UCSD-AML1 (cell line): ENCODE data around the gene FADS1.
A peak's percentile ranks its signal among the peaks of the same experiment; 100 is the strongest.

Experiments used
- DNase-seq: peaks from one replicate; lab custom pipeline; 2025; ENCODE audit not compliant: unreplicated experiment; lab: John Stamatoyannopoulos, UW

The FADS1 gene

DNA sequence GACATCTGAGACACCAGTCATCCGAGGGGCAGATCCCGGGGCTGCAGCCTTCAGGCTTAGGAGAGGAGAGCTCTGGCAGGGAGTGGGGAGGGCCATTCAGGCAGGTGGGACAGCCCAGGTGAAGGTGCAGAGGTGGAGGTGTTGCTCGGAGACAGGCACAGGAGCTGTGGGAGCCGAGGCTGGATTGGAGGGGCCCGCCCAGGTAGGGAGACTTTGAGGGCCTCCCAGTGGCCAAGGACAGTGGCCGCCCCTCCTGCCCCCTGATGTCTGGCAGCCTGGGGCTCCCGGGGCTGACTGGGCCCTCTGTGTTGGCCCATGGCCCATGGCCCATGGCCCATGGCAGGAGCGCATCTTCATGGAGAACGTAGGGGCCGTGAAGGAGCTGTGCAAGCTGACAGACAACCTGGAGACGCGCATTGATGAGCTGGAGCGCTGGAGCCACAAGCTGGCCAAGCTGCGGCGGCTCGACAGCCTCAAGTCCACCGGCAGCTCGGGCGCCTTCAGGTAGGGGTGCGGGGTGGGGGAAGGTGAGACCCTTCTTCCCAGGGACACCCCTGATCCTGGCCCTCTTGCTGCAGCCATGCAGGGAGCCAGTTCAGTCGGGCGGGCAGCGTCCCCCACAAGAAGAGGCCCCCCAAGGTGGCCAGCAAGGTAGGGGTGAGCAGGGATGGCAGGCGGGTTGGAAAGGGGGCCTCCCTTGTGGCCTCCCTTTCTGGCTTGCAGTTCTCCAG, 37.7 kb downstream of the FADS1 start:
- DNase-seq = no peak

DNA sequence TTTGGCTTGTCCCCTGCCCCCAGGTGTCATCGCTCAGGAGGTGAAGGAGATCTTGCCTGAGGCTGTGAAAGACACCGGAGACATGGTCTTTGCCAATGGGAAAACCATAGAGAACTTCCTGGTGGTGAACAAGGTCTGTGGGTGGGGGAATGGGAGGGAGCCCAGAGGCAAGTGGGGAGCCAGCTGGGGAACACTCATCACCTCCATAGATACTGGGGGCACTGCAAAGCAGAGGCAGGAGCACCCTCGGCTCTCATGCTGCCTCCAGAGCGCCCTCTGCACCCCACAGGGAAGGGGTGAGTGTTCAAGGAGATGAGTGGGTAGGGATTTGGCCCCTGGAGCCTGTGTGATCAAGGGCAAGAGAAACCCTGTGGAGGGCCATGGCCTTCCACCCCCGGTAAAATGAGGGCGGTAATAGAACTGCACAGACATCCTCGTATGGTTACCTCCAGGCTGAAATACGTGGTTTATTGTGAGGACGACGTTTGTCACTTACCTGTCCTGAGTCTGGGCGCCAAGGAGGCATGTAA, 38.4 kb downstream of the FADS1 start:
- DNase-seq = no peak

DNA sequence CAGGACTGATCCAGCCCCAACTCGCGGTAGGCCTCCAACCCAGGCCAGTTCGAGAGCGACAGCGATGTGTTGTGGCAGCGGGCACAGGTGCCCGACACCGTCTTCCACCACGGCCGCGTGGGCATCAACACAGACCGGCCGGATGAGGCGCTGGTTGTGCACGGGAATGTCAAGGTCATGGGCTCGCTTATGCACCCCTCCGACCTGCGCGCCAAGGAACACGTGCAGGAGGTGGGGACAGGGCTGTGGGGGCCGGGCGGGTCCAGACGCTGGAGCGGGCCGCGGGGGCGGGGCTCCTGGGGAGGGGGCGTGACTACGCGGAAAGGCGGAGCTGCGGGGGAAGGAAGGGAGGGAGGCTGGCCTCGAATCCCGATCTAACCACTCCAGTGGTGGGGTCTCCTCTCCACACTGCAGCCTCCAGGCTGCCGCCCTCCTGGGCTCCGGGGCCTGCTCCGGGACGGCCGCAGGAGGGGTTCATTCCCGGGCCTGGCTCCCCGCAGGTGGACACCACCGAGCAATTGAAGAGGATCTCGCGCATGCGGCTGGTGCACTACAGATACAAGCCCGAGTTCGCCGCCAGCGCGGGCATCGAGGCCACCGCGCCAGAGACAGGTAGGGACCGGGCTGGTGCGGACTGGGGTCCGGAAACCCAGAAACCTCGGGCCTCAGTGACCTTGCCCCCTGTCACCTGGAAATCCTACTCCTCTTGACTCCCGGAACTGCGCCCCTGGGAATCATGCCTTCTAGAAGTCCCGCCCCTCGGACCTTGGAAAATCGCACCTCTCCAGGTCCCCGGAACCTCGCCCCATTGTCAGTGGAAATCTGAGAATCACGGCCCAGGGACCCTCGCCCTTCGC, 39.3 kb downstream of the FADS1 start:
- no peak for DNase-seq

DNA sequence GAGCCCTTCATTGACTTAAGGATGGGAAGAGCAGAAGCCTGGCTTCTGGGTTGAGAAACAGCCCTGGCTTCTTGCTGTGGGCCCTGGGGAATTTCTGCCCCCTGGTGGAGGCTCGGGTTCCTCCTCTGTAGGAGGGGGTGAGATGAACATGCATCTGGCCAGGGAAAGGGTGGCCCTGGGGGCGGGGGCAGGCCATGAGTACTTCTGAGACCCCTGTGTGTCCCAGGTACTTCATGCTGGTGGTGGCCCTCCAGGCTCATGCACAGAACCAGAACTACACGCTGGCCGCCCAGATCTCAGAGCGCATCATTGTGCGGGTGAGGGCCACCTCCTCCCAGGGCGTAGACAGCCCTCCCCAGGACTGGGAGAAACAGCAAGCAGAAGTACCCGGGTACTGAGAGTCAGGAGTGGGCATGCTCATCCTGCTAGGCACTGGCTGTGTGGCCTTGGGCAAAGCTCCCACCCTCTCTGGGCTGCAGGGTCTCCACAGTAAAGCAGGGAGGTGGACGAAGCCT, 40.2 kb downstream of the FADS1 start:
- peak; percentile 76 for DNase-seq

DNA sequence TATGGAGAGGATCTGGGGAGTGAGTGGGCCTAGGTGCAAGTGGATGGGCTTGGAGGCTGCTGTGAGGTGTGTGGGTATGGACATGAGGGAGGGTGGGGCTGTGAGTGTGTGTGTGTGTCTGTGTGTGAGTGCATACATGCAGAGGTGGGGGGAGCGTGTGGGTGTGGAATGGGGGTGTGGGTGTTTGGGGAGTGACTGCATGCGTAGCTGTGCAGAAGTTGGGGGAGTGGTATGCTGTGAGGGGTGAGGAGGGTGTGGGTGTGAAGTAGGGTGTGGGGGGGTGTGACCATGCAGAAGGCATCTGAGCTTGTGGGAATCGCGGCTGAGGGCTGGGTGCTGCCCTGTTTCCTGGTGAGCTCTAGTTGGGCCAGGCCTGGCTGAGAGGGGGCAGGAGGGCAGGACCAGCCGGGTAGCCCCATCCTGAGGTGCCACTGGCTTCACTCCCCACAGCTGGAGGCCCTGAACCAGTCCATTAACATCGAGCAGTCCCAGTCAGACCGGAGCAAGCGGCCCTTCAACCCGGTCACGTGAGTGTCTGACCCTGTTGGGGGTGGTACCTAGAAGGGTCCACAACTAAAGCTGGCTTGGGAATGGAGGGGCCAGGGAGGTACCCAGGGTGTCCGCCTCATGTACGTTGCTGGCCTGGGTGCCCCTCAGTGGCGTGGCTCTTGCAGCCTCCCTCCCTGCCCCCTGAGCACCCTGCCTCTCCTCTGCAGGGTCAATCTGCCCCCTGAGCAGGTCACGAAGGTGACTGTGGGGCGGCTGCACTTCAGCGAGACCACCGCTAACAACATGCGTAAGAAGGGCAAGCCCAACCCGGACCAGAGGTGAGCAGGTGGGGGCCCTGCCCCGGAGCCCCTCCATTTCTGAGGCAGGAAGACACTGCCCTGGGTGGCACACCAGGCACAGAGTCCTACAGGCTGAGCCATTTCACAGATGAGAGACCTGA, 40.9 kb downstream of the FADS1 start:
- DNase-seq = peak; percentile 34

DNA sequence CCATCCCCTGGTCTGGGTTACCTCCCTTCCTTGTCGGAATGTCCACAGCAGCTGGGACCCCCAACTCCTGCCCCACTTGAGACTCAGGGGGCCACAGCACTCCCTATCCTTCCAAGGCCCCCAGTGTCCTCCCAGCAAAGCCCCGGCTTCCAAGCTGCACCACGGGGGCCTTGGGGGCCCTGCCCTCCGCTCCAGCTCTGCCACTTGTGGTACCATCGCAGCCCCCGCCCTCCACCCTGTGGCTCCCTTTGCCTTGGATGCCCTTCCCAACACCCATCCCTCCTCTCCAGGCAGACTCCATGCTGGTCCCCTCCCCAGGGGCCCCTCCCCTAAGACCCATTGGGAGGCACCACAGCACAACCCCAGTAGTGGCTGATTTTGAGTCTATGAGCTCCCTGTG, 41.7 kb downstream of the FADS1 start:
- DNase-seq = no peak

DNA sequence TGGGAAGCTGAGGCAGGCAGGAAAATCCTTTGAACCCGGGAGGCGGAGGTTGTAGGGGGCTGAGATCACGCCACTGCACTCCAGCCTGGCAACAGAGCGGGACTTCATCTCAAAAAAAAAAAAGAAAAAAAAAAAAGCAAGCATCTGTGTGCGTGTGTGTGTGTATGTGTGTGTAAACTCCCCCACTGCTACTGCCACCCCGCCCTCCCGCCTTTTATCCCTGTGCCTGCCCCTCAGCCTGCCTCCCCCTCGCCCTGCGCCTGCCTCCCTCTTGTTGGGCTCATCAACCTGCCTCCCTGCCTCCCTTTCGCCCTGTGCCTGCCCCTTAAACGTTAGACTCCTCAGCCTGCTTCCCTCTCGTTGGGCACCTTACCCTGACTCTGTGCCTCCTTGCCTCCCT, 42.4 kb downstream of the FADS1 start:
- DNase-seq = no peak

DNA sequence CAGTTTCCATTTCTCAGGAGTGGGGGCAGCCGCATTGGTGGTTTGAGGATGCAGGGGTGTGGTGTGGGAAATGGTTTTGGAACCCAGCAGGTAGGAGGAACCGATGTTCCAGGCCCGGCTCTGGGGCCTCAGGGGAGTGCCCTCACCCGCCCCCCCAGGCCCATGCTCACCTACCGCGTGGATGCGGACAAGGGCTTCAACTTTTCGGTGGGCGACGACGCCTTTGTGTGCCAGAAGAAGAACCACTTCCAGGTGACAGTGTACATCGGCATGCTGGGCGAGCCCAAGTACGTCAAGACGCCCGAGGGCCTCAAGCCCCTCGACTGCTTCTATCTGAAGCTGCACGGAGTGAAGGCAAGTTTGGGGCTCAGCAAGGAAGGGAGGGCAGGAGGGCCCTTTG, 43.0 kb downstream of the FADS1 start:
- DNase-seq = no peak

DNA sequence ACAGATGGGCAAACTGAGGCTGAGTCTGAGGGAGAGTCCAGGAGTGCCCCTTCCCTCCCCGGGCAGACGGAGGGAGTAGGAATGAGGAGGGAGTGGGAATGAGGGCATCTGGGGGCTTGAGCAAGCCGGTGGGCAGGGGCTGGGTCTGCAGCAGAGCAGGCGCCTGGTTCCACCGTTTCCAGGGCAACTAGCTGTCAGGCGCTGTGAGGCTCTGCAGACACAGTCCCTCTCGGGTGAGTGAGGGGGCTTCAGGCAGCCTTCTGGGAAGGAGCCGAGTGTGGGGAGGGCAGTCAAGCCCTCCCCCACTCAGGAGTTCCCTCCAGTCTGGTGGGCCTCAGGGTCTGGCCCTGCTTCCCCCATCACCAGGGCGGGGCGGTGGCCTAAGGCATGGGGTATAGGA, 43.4 kb downstream of the FADS1 start:
- no peak for DNase-seq

DNA sequence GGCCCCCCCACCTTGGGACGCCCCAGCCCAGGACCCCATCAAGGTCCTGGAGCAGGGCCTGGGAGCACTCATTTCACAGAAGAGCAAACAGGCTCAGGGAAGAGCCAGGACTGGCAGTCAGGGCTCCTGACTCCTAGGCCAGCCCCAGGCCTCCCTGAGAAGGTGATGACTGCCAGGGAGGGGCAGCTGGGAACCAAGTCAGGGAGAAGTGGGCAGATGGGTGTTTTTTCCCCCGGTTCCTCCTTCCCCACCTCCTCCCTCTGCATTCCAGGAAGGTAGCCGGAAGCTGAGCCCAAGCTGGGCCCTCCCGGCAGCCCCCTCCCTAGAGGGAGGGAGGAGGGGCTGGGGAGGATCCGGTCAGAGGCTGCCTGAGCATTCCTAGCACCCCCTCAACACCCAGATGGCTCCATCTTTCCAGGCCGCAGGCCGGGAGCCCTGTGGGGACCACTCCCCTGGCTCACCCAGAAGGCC, 44.8 kb downstream of the FADS1 start:
- peak; percentile 78 for DNase-seq

DNA sequence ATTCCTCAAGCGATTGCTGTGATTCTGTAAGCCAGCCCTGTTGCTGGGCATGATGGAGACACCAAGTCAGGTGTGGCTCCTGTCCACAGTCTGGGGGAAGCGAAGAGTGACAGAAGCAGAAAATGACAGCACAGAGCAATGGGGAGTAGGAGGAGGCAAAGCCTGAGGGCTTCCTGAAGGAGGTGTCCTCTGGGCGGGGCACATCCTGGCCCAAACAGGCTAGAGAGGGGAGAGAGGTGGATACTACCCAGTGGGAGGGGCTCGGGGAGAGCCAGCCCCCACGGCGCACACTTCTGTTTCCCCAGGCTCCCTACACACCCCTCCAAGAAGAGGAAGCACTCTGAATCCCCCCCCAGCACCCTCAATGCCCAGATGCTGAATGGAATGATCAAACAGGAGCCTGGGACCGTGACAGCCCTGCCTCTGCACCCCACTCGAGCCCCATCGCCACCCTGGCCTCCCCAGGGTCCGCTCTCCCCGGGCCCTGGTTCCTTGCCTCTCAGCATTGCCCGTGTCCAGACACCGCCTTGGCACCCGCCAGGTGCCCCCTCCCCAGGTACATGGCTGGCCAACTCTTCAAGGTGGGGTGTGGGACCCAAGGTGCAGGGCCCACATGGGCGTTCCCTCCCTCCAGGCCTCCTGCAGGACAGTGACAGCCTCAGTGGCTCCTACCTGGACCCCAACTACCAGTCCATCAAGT, 45.5 kb downstream of the FADS1 start:
- peak; percentile 48 for DNase-seq

DNA sequence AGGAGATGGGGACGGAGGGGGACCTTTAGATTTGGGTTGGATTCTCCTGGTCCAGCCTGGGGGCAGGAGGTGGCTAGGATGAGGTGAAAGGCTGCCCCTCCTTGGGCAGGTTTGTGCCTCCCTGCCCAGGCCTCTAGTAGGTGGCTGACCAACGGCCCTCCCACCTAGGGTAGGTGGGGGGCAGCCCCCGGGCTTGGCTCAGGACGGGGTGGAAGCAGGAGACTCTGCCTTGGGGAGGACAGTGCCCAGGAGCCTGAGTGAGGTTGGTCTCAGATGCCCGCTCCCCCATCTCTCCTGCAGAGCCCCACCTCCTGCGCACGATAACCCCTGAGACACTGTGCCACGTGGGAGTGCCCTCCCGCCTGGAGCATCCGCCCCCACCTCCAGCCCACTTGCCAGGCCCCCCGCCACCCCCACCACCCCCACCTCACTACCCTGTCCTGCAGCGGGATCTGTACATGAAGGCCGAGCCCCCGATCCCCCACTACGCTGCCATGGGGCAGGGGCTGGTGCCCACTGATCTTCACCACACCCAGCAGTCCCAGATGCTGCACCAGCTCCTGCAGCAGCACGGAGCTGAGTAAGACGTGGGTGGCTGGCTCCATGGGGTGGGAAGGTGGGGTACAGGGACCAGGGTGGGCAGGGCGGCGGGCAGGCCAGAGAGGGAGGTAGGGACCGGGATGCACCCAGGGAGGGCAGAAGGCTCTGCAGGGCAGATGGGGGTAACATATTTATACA, 46.7 kb downstream of the FADS1 start:
- no peak for DNase-seq

DNA sequence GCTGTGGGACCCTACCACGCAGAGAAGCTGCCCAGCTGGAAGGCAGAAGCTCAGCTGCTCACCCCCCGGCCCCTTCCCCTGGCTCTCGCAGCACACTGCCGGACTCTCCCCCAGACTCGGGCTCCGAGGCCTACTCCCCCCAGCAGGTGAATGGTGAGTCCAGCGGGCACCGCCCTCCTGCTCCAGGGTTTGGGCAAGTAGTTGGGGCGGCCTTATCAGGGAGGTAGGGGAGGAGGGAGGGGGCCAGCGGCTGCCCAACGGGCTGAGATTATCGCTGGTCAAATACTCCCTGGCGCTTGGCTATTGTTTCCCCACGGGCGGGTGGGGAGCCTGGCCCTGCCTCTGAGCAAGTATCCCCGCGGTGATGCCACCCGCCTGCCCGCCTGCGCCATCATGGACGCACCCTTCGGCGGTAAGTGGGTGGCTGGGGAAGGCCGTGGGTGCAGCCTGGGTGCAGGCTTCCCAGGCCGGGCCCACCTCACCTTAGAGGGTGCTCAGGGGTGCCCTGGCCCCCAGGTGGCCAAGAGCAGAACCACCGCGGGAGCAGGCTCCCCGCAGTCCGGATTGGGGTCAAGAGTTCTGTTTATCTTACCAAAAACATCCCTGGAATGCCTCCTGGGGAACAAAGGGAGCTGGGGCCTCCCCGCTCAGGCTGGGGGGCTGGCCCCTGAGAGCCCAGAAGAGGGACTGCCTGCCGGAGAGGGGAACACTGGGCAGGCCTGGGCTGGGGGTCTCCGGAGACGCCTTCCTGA, 47.5 kb downstream of the FADS1 start:
- no peak for DNase-seq

DNA sequence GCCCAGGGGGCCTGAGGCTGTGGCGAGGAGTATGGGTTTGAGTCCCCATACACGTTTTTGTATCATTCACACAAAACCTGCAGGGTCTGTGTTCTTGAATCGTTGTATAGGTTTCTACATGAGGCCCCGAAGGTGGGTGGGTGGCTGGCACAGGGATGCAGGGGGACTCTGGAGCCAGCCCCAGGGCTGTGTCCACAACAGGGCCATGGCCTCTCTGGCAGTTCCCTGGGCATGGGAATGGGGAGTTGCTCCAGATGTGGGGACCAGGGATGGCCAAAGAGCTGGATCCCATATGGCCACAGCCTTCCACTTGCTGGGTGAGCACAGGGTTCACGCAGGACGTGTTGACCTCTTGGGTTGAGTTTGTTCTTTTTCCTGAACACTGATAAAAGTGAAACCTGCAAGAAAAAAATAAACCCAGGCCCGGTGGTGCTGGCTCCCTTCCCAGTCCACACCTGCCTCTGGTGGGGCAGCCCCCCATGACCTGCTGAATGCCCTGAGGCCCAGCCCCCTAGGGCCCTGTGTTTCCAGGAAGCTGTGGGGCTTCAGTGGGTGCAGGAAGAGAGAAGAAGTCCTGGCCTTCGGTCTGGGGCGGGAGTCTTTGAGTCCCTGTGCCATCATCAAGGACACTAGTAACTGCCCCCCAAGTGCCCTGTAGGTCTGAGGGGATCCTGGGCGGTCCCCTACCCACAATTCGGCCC, 48.3 kb downstream of the FADS1 start:
- no peak for DNase-seq

DNA sequence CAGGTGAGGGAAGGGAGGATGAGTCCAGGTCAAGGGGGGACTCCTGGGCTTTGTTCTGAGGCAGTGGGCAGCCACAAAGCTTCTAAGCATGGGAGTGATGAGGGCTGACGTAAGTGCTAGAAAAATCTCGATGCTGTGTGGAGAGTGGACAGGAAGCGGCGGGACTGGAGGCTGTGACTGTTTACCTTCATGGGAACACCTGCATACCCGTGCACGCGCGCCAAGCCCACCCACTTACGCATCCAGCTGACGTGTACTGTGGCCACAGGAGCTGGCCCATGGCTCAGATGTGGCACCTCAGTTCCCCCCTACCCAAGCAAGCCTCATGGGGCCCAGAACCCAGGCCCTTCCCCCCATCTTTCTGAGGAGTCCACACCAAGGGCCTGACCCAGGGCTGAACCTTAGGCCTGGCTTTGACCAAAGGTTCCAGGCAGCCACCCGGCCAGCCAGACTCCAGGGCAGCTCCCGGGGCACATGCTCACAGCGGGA, 50.4 kb downstream of the FADS1 start:
- DNase-seq = no peak

DNA sequence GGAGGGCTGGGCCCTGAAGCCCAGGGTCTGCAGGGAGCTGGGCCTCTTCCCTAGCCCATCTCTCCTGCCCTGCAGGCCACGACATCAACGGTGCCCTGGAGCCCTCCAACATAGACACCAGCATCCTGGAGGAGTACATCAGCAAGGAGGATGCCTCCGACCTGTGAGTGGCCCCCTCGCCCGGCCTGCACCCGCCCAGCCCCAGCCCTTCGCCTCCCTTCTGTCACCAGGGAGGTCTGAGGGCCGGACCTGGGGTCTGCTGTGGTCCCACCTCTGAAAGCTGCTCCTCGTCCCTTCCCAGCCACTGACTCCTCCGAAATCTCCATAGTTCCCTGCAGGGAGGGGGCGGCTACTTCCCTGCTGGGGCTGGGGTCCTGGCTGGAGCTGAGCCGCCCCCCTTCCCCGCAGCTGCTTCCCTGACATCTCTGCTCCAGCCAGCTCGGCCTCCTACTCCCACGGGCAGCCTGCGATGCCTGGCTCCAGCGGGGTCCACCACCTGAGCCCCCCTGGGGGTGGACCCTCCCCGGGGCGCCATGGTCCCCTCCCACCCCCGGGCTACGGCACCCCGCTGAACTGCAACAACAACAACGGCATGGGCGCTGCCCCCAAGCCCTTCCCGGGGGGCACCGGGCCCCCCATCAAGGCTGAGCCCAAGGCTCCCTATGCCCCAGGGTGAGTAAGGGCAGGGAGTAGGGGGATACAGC, 51.1 kb downstream of the FADS1 start:
- DNase-seq = no peak

DNA sequence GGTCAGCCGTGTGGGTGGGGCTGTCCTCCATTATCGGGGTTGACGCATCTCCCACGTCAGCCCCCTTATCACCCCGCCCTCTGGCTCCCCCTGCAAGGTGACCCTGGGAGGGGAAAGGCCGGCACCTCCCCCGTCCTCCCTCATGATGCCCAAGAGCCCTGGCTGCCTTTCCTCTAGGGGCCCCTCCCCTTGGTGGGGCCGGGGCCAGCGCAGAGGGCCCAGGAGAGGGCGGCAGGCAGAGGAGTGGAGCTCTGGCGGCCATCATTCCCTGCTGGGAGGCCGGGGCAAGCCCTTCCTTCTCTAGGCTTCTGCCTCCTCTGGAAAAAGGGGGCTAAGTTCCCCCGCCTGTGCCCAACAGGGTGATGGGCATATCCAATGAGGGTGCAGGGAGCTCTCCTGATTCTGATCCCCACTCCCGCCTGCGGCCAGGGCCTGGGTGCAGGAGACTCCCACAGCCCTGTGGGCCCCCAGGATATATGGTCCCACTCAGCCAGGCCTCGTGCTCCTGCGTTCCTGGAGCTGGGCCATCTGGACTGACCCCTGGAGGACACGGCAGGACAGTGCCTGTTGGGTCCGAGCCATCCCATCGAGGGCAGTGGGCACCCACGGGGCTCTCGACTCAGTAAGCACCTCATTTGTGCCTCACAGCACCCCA, 52.1 kb downstream of the FADS1 start:
- no peak for DNase-seq
